Transverse colon (tissue), 4 donors: ENCODE data around the gene BAMBI.

Source experiments
- EP300 ChIP-seq: sonication (generic); formaldehyde crosslinking; IDR thresholded peaks from one replicate; pipeline ENCODE4 v1.6.1; 2017; ENCODE audit warnings: antibody characterized with exemption, low read depth
- POLR2A ChIP-seq: fragments of 450-650 bp; IDR thresholded peaks from one replicate; pipeline ENCODE4 v1.6.1; 2016; ENCODE audit warnings: antibody characterized with exemption, mild to moderate bottlenecking, moderate library complexity
- POLR2AphosphoS5 ChIP-seq, 3 donors: sonication (generic); formaldehyde crosslinking; IDR thresholded peaks; one replicate each; pipeline ENCODE4 v1.6.1; 2016; ENCODE audit warnings: antibody characterized with exemption in 3 of 3
- TF ChIP-seq, protein P1 (sequence below), 5 experiments: fragments of 200-600 bp in 3 of 5; fragments of 450-650 bp in 2 of 5; sonication (generic) in 3 of 5; IDR thresholded peaks; 1 replicate in 2 of 5; 2 replicates in 3 of 5; pipeline ENCODE4 v1.5.1; 2016 to 2017; ENCODE audit warnings: antibody characterized with exemption in 5 of 5, inconsistent platforms in 3 of 5, mild to moderate bottlenecking in 2 of 5, moderate library complexity in 1 of 5

DNA sequence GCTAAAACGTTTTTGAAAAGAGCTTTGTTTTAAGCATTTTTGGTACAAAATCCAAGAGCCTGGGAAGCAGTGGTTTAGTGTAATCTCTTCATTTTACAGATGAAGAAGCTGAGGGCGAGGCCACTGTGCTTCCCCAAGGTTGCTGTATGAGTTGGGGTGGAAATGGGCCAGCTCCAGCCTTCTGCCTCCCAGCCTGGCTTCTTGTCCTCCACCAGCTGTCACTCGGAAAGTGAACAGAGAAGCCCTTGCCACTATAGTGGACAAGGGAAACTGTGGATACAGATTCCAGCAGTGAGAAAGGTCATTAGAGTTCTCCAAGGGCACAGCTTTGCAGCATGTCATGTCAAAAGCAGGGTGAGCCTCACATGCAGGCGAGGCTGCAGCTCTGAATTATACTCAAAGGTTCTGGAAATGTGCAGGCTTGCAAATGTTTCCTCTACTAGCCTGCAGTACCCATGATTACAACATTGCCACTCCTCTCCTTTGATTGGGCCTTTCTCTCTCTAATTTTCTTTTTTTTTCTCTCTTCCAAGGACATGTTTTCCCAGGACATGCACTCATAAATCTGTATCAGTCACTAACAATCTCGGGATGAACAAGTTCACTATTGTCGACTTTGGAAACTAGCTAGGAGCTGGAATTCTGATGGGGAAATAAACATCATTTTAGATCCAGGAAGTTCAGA lies 33.0 kb downstream of the BAMBI start:
- TF ChIP-seq, protein P1, sequence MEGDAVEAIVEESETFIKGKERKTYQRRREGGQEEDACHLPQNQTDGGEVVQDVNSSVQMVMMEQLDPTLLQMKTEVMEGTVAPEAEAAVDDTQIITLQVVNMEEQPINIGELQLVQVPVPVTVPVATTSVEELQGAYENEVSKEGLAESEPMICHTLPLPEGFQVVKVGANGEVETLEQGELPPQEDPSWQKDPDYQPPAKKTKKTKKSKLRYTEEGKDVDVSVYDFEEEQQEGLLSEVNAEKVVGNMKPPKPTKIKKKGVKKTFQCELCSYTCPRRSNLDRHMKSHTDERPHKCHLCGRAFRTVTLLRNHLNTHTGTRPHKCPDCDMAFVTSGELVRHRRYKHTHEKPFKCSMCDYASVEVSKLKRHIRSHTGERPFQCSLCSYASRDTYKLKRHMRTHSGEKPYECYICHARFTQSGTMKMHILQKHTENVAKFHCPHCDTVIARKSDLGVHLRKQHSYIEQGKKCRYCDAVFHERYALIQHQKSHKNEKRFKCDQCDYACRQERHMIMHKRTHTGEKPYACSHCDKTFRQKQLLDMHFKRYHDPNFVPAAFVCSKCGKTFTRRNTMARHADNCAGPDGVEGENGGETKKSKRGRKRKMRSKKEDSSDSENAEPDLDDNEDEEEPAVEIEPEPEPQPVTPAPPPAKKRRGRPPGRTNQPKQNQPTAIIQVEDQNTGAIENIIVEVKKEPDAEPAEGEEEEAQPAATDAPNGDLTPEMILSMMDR (IDR thresholded peaks at IDR 0.05) = no peak
- TF ChIP-seq POLR2AphosphoS5 (IDR thresholded peaks at IDR 0.05) (no peak), POLR2A (no peak), EP300 (no peak)
